Cardiac fibroblast (primary cell): ENCODE measurements around the gene POLR2L.
A peak's percentile ranks its signal among the peaks of the same experiment; 100 is the strongest.

Experiments
- DNase-seq, 2 donors: peaks; one replicate each; pipeline versions ENCODE4 v3.0.0 to v3.0.0-alpha.2; 2010; ENCODE audit warnings: low read depth in 2 of 2
- H3K4me3 ChIP-seq, 2 donors: replicated peaks in 1 of 2; 1 replicate in 1 of 2; 2 replicates in 1 of 2; pipeline ENCODE4 v1.5.1; 2011; ENCODE audit warnings: low read depth in 2 of 2, low read length in 2 of 2, mild to moderate bottlenecking in 2 of 2, moderate library complexity in 1 of 2
- CTCF ChIP-seq: IDR thresholded peaks from one replicate; pipeline ENCODE4 v1.5.1; 2011; ENCODE audit warnings: low read depth, mild to moderate bottlenecking, low read length, inconsistent platforms

The POLR2L gene

GRCh38 chr11:796565-797295, 45.6 kb downstream of the POLR2L start:
- no peak for TF ChIP-seq CTCF
- no peak for DNase-seq
- H3K4me3 ChIP-seq: peak overlapping the region; percentile 69 to 77

GRCh38 chr11:795634-796564, 46.4 kb downstream of the POLR2L start:
- peak; percentile 81 to 84 for DNase-seq
- TF ChIP-seq CTCF: no peak
- H3K4me3 ChIP-seq: peak overlapping the region; percentile 69 to 77

- peak overlapping the region; percentile 10 to 69 for H3K4me3 ChIP-seq
- DNase-seq: no peak
- TF ChIP-seq CTCF: no peak
These were observed 47.3 kb downstream of the POLR2L start for GRCh38 chr11:794766-795633.

GRCh38 chr11:794013-794765, 48.1 kb downstream of the POLR2L start:
- no peak for TF ChIP-seq CTCF
- no peak overlapping the region for H3K4me3 ChIP-seq
- no peak for DNase-seq

- H3K4me3 ChIP-seq: no peak overlapping the region
- no peak for DNase-seq
- no peak for TF ChIP-seq CTCF
These were observed 48.8 kb downstream of the POLR2L start for GRCh38 chr11:793556-793955.

- no peak overlapping the region for H3K4me3 ChIP-seq
- TF ChIP-seq CTCF: no peak
- no peak for DNase-seq
These were observed 49.5 kb downstream of the POLR2L start for GRCh38 chr11:792873-793272.
